HCT116 (cell line): Measurements from ENCODE around the gene YY2.

Experiments
- CBX3 ChIP-seq: IDR thresholded peaks from 2 replicates; pipeline ENCODE4 v1.6.1; 2012; ENCODE audit warnings: low read depth
- CEBPB ChIP-seq: IDR thresholded peaks from 2 replicates; pipeline ENCODE4 v1.6.1; 2012; ENCODE audit warnings: low read depth
- EZH2 ChIP-seq: fragments of 200-600 bp; sonication (generic); IDR thresholded peaks from 2 replicates; pipeline ENCODE4 v1.6.1; 2017; ENCODE audit warnings: antibody characterized with exemption, mixed run types
- EZH2phosphoT487 ChIP-seq: fragments of 200-600 bp; IDR thresholded peaks from 2 replicates; pipeline ENCODE4 v1.6.1; 2018; ENCODE audit warnings: antibody characterized with exemption, borderline replicate concordance
- FOSL1 ChIP-seq: IDR thresholded peaks from 2 replicates; pipeline ENCODE4 v1.6.1; 2012; ENCODE audit warnings: low read depth
- POLR2A ChIP-seq: IDR thresholded peaks from 2 replicates; pipeline ENCODE4 v1.7.0; 2011; ENCODE audit warnings: borderline replicate concordance; ENCODE audit not compliant: insufficient read depth, insufficient read length; ENCODE audit errors: extremely low read depth
- POLR2AphosphoS5 ChIP-seq: IDR thresholded peaks from 2 replicates; pipeline ENCODE4 v1.6.1; 2011; ENCODE audit warnings: mild to moderate bottlenecking, low read depth, low read length, moderate library complexity
- RAD21 ChIP-seq: IDR thresholded peaks from 2 replicates; pipeline ENCODE4 v1.6.1; 2012; ENCODE audit warnings: low read depth, mild to moderate bottlenecking
- SP1 ChIP-seq: IDR thresholded peaks from 2 replicates; pipeline ENCODE4 v1.6.1; 2012; ENCODE audit warnings: low read depth
- TCF7L2 ChIP-seq: IDR thresholded peaks from 2 replicates; pipeline ENCODE4 v1.7.0; 2011; ENCODE audit warnings: borderline replicate concordance, inconsistent platforms; ENCODE audit not compliant: insufficient read depth, insufficient read length; ENCODE audit errors: extremely low read depth
- YY1 ChIP-seq: IDR thresholded peaks from 2 replicates; pipeline ENCODE4 v1.6.1; 2011; ENCODE audit warnings: low read length, low read depth, moderate library complexity, mild to moderate bottlenecking; ENCODE audit not compliant: insufficient replicate concordance; ENCODE audit errors: extremely low read depth
- TF ChIP-seq, protein P1 (sequence below), 3 experiments: fragments of 200-600 bp in 1 of 3; sonication (generic) in 1 of 3; IDR thresholded peaks in 2 of 3; conservative IDR thresholded peaks in 1 of 3; 2 replicates each; pipeline ENCODE4 v1.5.1; 2012 to 2017; ENCODE audit warnings: low read depth in 2 of 3, low read length in 2 of 3, antibody characterized with exemption in 1 of 3, borderline replicate concordance in 1 of 3, control low read depth in 1 of 3, mild to moderate bottlenecking in 1 of 3, mixed read lengths in 1 of 3, mixed run types in 1 of 3, moderate library complexity in 1 of 3; ENCODE audit not compliant: insufficient read depth in 1 of 3

DNA sequence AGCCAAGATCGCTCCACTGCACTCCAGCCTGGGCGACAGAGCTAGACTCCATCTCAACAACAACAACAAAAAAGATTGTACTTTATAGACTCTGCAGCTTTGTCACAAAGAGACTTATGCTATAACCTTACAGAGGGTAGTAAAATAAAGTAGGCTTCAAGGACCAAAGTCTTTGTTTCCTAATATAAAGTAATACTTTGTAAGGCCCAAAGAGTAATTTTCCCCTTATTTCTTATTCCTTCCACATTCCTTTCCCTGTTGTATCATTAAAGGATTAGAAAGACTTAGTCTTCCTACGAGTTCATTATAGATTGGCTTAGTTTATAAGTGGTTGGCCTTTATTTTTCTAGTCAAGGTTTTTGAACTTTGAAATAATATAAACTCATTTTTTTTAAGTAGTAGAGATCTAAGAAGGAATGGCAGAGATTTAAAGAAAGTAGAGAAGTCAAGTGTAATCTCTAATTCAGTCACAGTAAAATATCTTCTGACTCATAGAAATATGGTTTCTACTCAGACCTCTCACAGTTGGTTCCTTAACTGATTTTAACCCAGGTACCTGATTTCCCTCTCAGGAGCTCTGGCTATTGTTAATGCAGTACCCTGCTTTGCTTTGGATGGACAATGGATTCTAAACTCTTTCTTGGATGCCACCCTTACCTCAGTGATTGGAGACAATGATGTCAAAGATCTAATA lies 26.2 kb downstream of the YY2 start:
- TF ChIP-seq YY1 (no peak), SP1 (no peak), POLR2AphosphoS5 (no peak), TCF7L2 (no peak), POLR2A (no peak), RAD21 (no peak), FOSL1 (no peak), EZH2phosphoT487 (no peak), CBX3 (no peak), CEBPB (no peak), EZH2 (no peak)
- TF ChIP-seq, protein P1, sequence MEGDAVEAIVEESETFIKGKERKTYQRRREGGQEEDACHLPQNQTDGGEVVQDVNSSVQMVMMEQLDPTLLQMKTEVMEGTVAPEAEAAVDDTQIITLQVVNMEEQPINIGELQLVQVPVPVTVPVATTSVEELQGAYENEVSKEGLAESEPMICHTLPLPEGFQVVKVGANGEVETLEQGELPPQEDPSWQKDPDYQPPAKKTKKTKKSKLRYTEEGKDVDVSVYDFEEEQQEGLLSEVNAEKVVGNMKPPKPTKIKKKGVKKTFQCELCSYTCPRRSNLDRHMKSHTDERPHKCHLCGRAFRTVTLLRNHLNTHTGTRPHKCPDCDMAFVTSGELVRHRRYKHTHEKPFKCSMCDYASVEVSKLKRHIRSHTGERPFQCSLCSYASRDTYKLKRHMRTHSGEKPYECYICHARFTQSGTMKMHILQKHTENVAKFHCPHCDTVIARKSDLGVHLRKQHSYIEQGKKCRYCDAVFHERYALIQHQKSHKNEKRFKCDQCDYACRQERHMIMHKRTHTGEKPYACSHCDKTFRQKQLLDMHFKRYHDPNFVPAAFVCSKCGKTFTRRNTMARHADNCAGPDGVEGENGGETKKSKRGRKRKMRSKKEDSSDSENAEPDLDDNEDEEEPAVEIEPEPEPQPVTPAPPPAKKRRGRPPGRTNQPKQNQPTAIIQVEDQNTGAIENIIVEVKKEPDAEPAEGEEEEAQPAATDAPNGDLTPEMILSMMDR (IDR thresholded peaks at IDR 0.05 in 2 of 3, conservative IDR thresholded peaks at IDR 0.05 in 1 of 3; ENCODE audit: borderline replicate concordance in 1 of 3, insufficient read depth in 1 of 3, low read depth in 2 of 3, low read length in 2 of 3), result no peak
